SK-N-MC (cell line): ENCODE measurements around the gene MAP4K5.

ENCODE experiments used
- DNase-seq: peaks from one replicate; pipeline ENCODE4 v3.0.0-alpha.2; 2011; ENCODE audit warnings: low read depth, low spot score
- H3K27ac ChIP-seq: fragments of 200-600 bp; sonication (generic); 2 replicates; pipeline ENCODE4 v1.5.1; 2016; ENCODE audit warnings: mixed run types
- H3K36me3 ChIP-seq: fragments of 200-600 bp; sonication (generic); 2 replicates; pipeline ENCODE4 v1.6.1; 2017; ENCODE audit warnings: antibody characterized with exemption, low read length, mixed read lengths; ENCODE audit not compliant: insufficient read depth
- H3K4me3 ChIP-seq: fragments of 200-600 bp; sonication (generic); 2 replicates; pipeline ENCODE4 v1.5.1; 2016
- H3K9ac ChIP-seq: fragments of 200-600 bp; sonication (generic); 2 replicates; pipeline ENCODE4 v1.8.0; 2017; ENCODE audit warnings: mixed run types, mixed read lengths; ENCODE audit not compliant: insufficient read length
- H3K9me3 ChIP-seq: fragments of 200-600 bp; sonication (generic); 2 replicates; pipeline ENCODE4 v1.6.1; 2017; ENCODE audit warnings: low read depth, mild to moderate bottlenecking, antibody characterized with exemption, low read length, moderate library complexity, mixed read lengths
- EZH2 ChIP-seq: fragments of 200-600 bp; sonication (generic); IDR thresholded peaks from one replicate; pipeline ENCODE4 v1.6.1; 2017; ENCODE audit warnings: antibody characterized with exemption
- FOXP2 ChIP-seq: optimal IDR thresholded peaks from 2 replicates; pipeline ENCODE3; 2011; ENCODE audit warnings: mild to moderate bottlenecking, moderate library complexity; ENCODE audit not compliant: insufficient read depth; ENCODE audit errors: extremely low read length, control extremely low read depth
- POLR2AphosphoS5 ChIP-seq: IDR thresholded peaks from 2 replicates; pipeline ENCODE4 v1.6.1; 2012; ENCODE audit warnings: mild to moderate bottlenecking, low read depth, low read length, borderline replicate concordance

Gene MAP4K5

DNA sequence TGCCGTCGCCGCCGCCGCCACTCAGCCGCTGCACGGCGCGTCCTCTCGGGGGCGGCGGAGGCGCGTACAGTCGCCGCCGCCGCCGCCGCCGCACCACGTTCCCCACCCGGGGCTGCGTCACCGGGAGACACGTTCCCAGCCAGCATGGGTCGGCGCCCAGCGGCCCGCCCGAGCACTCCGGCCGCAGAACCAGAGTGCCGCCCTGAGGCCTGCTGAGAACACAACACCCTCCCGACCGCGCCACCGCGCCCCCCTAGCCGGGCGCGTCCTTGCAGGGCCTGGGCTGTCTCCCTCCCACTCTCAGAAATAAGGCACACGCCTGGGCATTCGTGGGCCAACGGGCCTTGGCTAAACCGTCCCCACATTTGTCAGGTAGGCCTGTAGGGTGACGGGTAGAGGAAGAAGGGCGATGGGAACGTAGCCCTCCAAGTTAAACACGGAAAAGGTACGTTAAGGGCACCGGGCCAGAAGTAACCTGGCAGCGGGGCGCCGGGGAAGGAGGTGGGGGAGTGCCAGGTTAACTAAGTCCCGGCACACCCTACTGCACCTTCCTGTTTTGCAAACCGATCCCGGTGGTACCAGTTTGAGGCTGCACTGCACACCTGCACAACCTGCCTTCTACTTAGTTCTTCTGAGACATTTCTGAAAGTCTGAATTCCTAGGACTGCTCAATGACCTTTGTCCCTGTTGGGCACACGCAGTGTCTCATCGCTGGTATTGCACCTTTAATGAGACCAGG lies at the start of gene MAP4K5:
Gene MAP4K5, minus strand, starts transcription at position 68 of the 739 bp plus-strand sequence. CDS start 520 bp downstream, outside the sequence.
- no peak for DNase-seq
- no peak for TF ChIP-seq EZH2
- no peak for TF ChIP-seq POLR2AphosphoS5
- peak; percentile 73 for TF ChIP-seq FOXP2
- peak within 1 kb of the TSS; percentile 88 for H3K9ac ChIP-seq
- H3K36me3 ChIP-seq = peaks cover 5% of the 10 kb centered on the region; the same call in 1 of the 2 replicates
- H3K27ac ChIP-seq = peak within 1 kb of the TSS; percentile 39; the same call in 1 of the 2 replicates
- H3K4me3 ChIP-seq = peak within 1 kb of the TSS; percentile 93
- no peaks in the 10 kb centered on the region for H3K9me3 ChIP-seq

DNA sequence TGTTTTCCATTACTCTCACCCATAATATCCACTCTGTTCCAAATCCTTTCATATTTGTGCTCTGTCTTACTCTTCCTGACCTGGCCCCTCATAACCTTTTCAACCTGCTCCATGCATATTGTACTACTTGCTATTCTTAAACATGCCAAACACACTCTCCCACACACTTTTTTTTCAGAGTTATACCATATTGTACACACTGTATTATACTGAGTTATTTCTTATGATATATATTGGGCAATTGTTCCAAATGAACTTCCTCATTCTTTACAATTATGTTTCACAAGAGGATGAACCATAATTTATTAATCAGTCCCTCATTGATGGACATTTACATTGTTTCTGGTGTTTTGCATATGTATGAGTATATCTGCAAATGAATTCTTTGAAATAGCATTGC lies 46.1 kb upstream of the MAP4K5 start:
- no peak for DNase-seq
- no peak overlapping the region for H3K27ac ChIP-seq
- H3K4me3 ChIP-seq = no peak overlapping the region
- H3K36me3 ChIP-seq = no peaks in the 10 kb centered on the region
- no peak overlapping the region for H3K9ac ChIP-seq
- no peaks in the 10 kb centered on the region for H3K9me3 ChIP-seq
- TF ChIP-seq POLR2AphosphoS5 = no peak
- no peak for TF ChIP-seq FOXP2
- no peak for TF ChIP-seq EZH2

DNA sequence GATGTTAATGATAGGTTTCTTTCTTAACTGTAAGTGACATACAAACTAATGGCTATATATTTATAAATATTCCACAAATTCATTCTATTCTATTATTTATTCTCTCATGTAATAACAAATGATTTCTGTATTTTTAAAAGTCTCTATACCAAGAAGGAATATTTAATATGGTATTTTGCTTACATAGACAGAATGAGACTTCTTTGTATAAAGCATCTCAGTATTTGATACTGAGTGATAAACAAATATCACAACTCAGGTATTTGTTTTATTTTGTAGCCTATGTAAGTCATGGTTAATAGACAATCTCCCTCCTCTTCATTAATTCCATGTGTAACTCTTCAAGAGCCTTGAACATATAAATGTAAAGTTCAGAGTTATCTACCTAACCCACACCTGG lies 45.6 kb upstream of the MAP4K5 start:
- Histone ChIP-seq H3K9ac (no peak overlapping the region), H3K27ac (no peak overlapping the region), H3K4me3 (no peak overlapping the region), H3K36me3 (no peaks in the 10 kb centered on the region), H3K9me3 (no peaks in the 10 kb centered on the region)
- no peak for DNase-seq
- TF ChIP-seq EZH2 (no peak), POLR2AphosphoS5 (no peak), FOXP2 (no peak)

DNA sequence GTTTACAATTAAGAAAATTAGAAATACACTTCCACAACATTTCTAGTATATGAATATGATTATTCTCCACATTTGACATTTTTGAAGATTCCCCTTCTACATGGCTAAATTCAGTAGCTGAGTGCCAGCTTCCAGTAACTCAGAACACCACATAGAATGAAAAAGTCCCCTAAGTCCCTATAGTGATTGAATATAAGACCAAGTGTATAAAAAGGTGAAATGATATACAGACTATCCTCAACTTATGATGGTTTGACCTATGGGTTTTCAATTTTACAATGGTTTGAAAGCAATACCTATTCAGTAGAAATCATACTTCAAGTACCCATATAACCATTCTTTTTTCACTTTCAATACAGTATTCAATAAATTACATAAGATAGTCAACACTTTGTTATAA lies 43.4 kb upstream of the MAP4K5 start:
- no peak for TF ChIP-seq POLR2AphosphoS5
- no peak for TF ChIP-seq EZH2
- no peak for TF ChIP-seq FOXP2

DNA sequence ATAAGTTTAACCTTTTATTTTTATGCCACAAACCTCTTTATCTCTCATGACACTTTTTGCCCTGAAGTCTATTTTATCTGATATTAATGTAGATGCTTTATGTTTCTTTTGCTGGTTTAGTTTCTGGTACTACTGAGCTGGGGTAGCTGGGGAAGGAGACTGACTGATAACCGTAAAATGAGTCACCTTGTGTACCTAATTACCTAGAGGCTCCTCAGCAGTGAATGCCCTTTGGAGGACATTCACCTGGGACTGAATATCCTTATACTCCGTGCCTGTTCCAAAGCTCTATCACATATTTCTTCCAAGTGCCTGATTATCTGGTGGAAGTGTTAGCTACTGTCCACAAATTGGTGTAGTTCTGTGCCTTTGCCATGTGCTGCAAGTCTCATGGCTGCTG lies 41.5 kb upstream of the MAP4K5 start:
- Histone ChIP-seq H3K9ac (no peak overlapping the region), H3K27ac (no peak overlapping the region), H3K9me3 (peaks cover 4% of the 10 kb centered on the region; the same call in 1 of the 2 replicates), H3K4me3 (no peak overlapping the region), H3K36me3 (no peaks in the 10 kb centered on the region)
- no peak for DNase-seq
- TF ChIP-seq FOXP2 (no peak), POLR2AphosphoS5 (no peak), EZH2 (no peak)

More for the DNA sequence above, 43.4 kb upstream of the MAP4K5 start:
- H3K27ac ChIP-seq = no peak overlapping the region
- peaks cover 4% of the 10 kb centered on the region; the same call in 1 of the 2 replicates for H3K9me3 ChIP-seq
- no peak for DNase-seq
- H3K36me3 ChIP-seq = no peaks in the 10 kb centered on the region
- H3K9ac ChIP-seq = no peak overlapping the region
- no peak overlapping the region for H3K4me3 ChIP-seq

DNA sequence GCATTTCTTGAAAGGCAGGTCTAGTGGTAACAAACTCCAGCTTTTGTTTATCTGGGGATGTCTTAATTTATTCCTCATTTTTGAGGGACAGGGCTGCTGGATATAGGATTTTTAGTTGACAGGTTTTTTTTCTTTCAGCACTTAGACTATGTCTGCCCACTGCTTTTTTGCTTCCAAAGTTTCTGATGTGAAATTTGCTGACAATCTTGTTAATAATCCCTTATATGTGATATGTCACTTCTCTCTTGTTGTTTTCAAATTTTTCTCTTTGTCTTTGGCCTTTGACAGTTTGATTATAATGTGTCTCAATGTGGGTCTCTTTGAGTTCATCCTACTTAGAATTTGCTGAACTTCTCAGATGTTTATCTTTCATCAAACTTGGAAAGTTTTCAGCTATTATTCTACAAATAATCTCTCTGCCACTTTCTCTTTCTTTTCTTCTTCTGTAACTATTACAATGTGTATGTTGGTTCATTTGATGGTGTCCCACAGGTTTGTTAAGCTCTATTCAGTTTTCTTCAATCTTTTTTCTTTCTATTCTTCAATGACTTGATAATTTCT lies 37.4 kb upstream of the MAP4K5 start:
- H3K27ac ChIP-seq = no peak overlapping the region
- H3K9me3 ChIP-seq = peaks cover 4% of the 10 kb centered on the region; the same call in 1 of the 2 replicates
- no peak overlapping the region for H3K4me3 ChIP-seq
- no peak for TF ChIP-seq POLR2AphosphoS5
- no peak for TF ChIP-seq EZH2
- no peak for TF ChIP-seq FOXP2
- H3K36me3 ChIP-seq = no peaks in the 10 kb centered on the region
- DNase-seq = no peak
- H3K9ac ChIP-seq = no peak overlapping the region

DNA sequence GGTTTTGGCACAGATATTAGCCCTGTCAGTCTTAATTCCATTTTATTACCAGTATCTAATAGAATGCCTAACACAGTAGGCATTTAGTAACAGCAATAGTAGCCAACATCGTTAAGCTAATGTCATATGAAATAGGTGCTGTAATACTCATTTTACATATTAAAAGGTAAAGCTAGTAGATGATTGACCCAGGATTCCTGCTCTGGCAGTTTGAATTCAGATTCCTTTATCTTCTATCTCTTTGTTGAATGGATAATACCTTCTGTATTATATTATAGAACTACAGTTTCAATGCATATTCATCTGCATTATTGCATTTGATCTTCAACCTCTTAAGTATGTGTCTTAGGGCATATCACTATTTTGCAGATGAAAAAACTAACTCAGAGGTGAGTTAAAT lies 30.5 kb upstream of the MAP4K5 start:
- Histone ChIP-seq H3K36me3 (no peaks in the 10 kb centered on the region), H3K27ac (no peak overlapping the region), H3K4me3 (no peak overlapping the region), H3K9me3 (no peaks in the 10 kb centered on the region), H3K9ac (no peak overlapping the region)
- TF ChIP-seq FOXP2 (no peak), EZH2 (no peak), POLR2AphosphoS5 (no peak)
- DNase-seq = no peak

DNA sequence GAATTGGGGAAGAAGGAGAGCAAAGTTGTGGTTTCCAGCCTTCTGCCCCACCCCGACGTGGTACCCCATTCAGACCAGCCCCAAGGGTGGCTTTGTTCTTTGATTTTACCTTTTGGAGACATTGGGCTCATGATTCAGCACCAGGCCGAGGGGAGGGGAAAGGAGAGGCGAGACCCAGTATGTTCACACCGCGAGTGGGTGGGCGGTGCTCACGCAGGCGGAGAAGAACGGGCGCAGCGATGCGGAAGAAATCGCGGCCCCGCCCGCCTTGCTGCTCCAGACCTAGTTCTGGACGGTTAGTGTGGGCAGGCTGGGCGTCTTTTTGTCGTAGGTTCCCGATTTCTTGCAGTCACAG lies 28.5 kb upstream of the MAP4K5 start:
- no peak for DNase-seq
- no peak overlapping the region for H3K27ac ChIP-seq
- no peak; the same call in 1 of the 2 replicates for TF ChIP-seq POLR2AphosphoS5

More for the DNA sequence above, 28.5 kb upstream of the MAP4K5 start:
- no peaks in the 10 kb centered on the region for H3K36me3 ChIP-seq
- H3K9me3 ChIP-seq = no peaks in the 10 kb centered on the region
- H3K9ac ChIP-seq = peak overlapping the region; percentile 59
- H3K4me3 ChIP-seq = peak overlapping the region; percentile 81
